GM18858 (cell line): ENCODE measurements around the gene MB21D2.
"Not testable (repeated sequence)": the region's sequence is repeated elsewhere in the genome, so short reads cannot be mapped to it uniquely, and the experiment has no call there.

Source experiments
- ATAC-seq: cut with Tn5 transposase; IDR thresholded peaks from one replicate; pipeline ENCODE4 v1.9.1; 2021; ENCODE audit not compliant: unreplicated experiment

Gene MB21D2

DNA sequence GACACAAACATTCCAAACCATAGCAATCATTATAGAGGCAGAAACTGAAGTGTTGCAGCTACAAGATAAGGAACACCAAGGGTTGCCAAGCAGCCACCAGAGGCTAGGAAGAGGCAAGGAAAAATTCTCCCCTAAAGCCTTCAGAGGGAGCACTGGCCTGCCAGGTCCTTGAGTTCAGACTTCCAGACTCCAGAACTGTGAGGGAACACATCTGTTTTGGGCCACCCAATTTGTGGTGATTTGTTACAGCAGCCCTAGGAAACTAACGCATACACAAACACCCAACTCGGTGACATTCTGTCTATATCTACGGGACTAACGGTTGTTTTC lies 54.6 kb downstream of the MB21D2 start:
- no peak for ATAC-seq

DNA sequence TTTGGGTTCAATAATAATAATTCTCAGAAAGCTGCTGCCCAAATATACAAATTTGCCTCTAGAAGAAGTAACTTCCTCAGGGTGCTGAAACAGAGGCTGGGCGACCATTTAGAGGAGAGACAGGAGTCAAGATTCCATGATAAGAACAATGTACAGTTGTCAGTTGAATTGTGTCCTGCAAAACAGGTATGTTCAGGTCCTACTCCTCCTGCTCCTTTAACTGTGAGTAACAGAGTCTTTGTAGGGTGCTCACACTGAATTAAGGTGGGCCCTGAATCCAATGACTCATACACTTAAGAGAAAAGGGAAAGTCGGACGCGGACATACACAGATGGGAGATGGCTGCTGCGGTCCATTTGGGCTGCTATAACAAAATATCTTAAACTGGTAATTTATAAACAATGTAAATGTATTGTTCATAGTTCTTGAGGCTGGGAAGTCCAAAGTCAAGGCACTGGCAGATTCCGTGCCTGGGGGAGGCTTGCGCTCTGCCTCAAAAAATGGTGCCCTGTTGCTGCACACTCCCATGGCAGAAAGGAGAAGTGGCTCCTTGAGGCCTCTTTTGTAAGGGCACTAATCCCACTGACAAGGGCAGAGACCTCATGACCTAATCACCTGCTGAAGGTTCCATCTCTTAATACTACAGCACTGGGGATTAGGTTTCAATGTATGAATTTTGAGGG lies 55.1 kb downstream of the MB21D2 start:
- no peak for ATAC-seq

DNA sequence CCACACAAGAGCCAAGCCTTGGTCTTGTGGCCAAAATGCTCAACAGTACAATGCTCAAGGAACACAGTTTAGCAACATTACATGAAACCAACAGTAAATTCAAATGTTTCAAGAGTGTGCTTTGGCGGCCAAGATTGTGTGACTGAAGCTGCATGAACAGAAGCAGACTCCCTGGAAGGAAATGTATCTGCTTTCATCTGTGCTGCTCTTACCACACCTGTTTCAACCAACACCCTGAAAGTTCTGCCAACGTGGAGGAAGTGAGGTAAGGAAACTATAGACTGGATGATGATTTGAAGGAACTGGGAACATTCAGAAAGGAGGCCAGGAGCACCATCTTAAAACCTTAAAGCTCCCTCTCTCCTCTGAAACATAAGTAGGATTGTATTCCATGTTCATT lies 55.7 kb downstream of the MB21D2 start:
- ATAC-seq = peak; percentile 48

DNA sequence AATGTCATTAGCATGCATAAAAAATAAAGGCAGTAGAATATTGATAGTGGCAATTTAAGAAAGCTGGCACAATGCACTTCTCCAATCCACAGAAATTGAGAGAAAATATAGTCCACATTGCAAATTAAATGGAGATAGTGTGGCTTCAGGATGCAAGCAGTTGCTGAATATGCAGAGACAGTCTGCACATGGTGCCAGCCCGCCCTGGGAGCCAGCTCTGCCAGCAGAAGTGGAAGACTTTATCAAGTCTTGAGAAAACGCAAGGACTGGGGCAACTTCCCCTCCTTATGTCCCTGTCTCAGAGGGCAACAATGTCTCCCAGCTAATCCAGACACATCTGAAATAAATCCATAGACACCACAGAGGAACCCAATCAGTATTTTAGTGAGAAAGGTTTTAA lies 57.2 kb downstream of the MB21D2 start:
- ATAC-seq = no peak

DNA sequence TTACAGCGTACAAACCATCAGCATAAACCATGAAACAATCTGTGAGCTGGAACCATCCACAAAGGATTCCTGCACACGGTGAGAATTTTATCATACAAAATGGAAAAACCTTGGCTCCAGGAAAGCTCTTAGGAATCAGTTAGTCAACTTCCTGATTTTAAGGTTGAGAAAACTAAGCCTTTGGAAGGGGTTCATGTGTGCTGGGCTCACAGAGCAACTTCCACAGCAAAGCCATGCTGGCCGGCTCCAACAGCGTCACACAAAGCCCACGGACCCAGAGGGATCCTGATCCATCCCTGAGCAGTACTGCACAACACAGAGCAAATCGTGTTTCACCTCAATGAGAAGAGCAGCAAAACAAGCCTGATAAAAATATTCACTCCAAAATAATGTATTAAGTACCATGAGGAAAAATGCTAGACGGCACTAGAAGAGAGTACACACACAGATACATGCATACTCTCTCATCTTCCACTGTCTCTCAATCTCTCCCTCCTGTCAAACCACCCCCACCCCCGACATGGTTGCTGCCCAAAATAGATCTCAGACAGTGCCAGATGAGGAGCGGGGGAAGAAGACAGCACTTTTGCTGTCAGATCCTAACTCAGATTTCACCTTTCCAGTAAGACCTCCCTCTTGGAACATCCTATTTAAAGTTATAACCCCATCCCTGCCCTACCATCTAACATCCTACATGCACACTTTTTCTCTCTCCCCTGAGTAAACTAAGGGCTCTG lies 58.6 kb downstream of the MB21D2 start:
- no peak for ATAC-seq

DNA sequence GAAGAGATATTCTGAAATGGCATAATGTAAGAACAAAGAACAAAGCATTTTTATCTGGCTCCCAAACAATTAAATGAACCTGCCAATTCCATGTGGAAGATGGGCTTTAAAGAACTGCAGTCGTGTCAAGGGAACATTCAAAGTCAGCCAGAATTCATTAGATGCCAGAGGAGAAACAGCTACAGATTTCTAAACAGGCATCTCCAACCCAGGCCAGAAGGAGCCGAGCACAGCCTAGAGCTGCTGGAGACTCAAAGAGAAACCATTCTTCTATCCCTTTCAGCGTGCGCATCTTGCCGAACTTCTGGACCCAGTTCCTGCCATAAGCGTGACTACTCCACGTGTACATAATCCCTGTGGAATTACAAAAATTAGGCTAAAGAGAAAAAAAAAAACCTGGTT lies 60.4 kb downstream of the MB21D2 start:
- ATAC-seq = no peak

DNA sequence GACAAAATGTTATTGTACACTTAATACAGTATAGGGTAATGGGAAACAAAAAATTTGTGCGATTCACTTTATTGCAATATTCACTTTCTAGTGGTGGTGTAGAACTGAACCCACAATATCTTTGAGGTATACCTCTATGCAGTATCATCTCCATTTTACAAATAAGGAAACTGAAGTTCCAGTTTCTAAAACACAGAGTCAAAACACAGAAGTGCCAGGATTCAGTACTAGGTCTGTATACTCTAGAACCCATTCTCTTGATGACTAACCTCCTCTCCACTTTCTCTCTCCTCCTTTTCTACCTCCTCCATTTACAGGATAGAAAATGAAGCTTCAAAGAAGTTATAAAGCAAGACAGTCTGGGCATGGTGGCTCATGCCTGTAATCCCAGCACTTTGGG lies 62.2 kb downstream of the MB21D2 start:
- ATAC-seq = peak; percentile 38

DNA sequence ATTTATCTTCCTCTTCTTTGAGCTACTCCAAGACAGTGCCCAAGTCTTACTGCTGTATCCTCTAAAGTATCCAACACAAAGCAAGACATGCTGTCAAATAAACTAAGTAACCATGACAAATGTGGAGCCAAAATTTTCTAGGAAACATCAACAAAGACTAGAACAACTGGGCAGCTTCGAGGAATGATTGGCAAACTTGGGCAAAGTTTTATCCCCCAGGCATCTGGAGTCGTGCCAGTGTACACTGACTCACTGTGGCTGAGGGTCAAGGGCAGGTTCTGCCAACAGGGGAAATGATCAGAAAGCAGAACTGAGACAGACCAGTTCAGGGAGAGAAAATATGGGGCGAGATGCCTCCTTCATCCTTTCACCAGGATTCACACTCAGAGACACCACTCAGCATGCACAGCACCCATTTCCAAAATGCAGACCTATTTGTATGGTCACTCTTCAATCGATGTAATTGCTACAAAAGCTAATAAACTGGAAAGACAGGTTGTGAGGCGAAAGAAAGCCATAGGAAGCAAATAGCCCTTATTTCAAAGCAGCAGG lies 65.8 kb downstream of the MB21D2 start:
- ATAC-seq = peak; percentile 30

DNA sequence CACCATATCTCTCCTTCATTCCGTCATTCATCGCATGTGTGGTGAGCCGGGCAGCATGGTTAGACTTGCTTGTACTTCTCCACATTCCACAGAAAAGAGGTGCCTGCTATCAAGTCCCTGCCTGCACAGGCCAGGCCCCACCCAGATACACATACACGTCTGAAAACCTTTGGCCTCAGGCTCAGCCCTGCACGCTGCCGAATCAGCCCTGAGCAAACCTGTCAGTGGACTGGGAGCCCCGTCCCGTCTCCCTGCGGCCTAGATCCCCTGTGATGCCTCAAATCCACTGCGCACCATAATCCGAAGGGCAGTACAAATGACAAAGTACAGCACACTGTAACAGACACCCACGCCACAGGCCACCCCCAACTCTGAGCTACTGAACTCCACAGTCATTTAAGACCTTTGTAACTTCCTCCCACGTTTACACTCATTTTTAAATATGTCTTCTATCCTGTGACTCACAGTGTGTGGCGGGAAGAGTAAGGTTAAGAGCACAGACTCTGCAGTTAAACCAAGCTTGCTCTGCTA lies 67.1 kb downstream of the MB21D2 start:
- ATAC-seq = peak; percentile 72

DNA sequence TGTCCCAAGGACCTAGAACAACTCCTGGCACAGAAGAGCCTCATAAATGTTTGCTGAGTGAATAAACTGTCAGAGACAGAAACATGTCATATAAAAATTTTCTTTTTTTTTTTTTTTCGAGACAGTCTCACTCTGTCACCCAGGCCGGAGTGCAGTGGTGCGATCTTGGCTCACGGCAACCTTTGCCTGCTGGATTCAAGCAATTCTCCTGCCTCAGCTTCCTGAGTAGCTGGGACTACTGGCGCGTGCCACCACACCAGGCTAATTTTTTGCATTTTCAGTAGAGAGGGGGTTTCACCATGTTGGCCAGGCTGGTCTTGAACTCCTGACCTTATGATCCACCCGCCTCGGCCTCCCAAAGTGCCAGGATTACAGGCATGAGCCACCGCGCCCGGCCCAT lies 67.8 kb downstream of the MB21D2 start:
- not testable (repeated sequence) for ATAC-seq

DNA sequence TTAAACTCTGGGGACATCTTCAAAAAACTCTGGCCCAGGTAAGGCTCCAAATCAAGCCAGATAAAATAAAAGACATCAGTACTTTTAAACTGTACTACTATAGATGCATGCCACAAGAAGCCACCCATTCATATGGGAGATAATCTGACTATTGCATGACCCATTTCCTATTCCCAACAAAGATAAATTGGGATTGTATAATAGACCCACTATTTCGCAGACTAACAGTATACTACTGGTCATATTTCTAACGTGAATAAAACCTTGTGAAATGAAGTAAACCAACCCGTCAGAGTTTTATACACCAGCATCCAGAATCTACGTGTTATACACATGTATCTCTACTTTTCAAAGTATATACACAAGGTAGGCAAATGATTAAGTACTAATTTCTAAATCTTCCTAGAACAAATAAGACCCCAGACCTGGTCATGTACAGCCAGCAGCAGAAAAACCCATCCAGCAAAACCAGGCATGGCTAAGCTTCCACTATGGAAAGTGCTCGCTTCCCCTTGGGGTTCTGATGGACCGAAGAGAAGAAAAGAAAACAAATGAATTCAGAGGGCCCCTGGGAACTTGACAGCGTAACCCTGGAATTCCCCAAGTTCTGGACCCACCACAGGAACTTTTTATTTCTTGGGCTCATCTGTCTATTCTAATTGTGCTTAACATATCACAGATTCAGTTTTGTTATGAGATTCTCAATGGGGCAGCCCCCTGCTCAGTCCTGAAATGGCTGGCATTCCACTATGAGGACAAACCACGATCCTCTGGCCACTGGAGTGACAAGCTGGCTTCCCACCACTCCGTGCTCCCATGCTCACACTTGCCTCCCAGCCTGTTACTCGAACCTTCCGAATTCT lies 69.1 kb downstream of the MB21D2 start:
- ATAC-seq = no peak

DNA sequence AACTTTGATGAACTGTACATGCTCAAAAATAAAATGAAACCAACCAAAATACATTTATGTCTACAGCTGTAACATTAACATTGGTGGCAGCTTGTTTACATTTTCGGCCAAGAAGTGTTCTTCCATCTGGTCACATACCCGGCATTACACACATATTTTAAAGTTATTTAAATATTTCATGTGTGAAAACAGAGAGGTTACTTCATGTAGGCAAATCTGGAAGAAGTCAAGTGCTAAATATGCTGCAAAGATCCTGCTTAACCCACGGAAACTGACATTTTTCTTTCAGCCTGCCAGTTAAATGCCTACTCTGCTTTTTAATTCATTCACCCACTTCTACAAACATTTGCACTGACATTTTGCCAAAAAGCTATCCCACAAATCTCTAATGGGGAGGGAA lies 69.7 kb downstream of the MB21D2 start:
- ATAC-seq = no peak

DNA sequence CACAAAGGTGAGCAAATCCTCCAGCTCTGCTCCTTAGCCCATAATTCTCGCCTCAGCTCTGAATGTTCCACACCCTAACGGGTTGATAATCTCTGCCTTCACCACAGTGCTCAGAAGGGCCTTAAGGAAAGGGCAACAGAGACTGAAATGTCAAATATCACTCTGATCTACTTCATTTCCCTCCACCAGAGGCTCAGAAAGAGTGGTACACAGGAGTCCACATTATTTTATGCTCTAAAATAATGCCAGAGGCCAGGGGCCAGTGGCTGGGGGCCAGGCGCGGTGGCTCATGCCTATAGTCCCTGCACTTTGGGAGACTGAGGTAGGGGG lies 72.2 kb downstream of the MB21D2 start:
- no peak for ATAC-seq

DNA sequence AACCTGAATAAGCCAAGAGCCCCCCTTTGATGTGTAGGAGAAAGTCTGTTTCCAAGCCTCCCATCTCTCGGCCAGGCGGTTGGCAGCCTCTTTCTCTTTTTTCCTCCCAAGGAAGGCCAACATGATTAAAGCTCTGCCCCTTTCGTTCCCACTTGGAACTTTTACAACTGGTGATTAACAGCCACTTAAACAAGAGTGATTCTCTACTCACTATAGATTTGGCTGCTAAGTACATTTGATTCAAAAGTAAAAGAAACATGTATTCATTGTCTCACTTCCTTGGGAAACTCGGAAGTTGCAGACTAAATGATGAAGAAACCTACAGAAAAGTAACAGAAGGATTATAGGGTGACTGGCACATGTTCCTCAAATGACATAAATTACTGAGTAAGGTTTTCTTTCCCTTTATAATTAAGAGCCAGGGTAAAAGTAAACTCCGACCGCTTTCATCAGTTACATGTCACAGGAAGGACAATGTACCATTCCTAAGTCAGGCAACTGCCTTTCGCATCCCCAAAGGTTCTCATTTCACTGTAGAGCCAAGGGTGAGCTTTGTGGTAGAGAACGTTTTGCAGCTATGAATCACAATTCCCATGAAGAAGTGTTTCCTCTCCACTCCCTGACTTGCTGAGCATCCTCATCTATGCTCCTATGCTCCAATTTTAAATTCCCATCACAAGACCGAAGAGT lies 72.7 kb downstream of the MB21D2 start:
- no peak for ATAC-seq

DNA sequence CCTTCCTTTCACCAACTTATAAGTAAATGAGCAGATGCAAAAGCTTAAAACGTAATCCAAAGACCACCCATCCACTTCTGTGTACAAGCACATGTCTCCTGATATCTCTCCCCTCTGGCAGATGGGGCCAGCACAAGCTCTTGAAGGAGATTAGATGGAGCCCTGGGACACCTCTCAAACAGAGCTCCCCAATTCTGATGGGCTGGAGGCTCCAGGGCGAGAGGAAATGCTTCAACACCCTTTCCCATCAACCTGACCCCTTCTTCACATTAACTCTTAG lies 73.2 kb downstream of the MB21D2 start:
- ATAC-seq = no peak

DNA sequence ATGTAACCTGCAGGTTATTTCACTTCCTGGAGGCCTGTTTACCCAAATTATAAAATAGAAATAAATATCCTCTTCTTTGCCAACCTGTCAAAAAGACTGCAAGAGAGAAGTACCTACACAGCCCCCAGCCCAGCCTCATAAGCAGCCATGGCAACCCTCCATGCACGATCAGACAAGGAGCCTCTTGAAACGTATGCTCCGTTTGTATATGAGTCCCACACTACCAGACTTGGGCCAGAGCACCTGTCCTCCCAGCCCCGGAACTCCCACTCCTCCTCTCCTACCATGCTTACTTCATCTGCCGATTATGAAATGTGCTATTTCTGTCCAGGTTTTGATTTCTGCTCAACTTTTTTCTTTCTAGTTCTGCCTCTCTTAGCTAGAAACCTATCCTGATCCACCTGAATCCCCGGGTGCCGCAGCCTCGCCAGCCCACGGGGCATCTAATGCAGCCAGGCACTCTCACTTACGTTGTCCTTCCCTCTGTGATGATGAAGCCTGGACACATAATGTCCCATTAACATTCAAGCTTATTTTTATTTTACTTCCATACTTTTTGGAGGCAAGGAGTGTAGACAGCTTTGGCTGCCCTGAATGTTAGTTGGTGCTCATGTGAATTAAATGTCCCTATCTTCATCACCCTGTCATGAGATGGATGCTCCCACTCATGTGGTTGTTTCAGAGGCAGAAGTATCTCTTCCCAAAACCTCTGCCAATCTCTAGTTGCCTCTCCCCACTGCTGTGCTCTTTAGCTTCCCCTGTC lies 73.8 kb downstream of the MB21D2 start:
- no peak for ATAC-seq

DNA sequence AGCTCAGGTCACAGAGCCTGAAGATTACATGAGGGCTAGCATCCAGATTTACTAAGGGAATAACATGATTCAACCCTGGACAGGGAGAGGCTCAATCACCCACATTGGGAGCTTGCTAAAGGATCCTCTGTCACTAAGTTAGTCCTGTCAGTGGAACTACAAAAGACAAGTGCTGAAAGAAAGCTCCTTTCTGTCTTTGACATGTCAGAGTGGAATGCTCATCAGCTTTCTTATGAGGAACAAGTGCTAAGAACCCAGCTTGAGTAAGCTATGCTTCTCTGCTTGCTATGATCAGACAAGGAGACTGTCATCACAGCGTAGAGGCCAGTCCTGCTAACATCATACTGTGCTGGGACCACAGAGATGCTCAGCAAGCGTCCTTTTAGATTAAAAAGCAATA lies 74.5 kb downstream of the MB21D2 start:
- no peak for ATAC-seq

DNA sequence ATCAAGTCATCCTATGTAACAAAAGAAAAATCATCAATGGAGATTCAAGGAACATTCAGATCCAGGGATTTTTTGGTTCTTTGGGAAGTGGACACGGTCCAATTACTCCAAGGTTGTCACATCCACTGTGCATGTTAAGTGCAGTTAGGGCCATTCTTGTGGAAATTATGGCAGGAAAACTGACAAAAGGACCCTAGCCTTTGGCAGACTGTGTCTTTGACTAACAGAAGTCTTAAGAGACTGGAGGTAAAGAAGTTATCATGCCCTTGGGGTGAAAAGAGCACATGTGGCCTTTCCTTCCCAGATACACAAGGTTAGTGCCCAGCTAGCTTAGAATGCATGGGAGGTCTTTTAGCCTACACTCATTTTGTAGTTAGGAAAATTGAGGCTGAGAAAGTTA lies 74.9 kb downstream of the MB21D2 start:
- no peak for ATAC-seq

DNA sequence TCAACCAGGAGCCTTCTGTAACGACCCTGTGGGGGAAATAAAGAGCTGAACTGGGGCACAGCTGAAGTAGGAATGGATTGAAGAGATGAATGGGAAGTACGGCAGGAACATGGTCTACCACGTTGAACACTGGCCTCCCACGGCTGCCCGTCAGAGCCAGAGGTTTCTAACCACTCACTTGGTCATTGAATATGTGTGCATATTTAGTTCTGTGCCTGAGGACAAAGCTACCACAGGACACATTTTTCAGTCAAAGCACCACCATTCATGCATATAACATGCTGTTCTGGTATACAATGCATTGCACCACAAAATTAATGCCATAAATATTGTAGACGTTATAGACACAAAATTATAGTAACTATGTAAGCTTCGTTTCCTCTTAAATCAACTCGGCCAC lies 75.5 kb downstream of the MB21D2 start:
- no peak for ATAC-seq

DNA sequence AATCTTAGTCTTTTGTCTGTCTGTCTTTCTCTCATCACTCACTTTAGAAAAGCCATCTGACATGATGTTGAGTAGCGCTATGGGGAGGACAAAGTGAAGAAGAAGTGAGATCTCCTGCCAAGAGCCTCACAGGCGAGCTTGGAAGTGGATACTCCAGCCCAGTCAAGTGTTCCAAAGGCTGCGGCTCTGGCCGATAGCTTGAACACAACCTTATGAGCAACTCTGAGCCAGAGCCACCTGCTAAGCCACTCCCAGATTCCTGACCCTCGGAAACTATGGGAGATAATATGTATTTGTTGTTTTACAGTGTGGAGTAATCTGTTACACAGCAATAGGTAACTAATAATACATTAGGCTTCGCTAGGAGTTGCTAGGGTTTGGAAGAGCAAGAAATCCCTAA lies 76.2 kb downstream of the MB21D2 start:
- ATAC-seq = no peak
